Astrocyte of the spinal cord (primary cell): Measurements from ENCODE around the gene GPHA2.
A peak's percentile ranks its signal among the peaks of the same experiment; 100 is the strongest.

Experiments used
- DNase-seq: peaks from one replicate; pipeline ENCODE4 v3.0.0; 2011; ENCODE audit warnings: low read depth, low spot score
- H3K4me3 ChIP-seq: 2 replicates; pipeline ENCODE4 v1.5.1; 2011; ENCODE audit warnings: low read depth, mild to moderate bottlenecking, low read length, moderate library complexity
- in situ Hi-C: cut with HindIII; loops from 2 replicates; pipeline ENCODE4 v1.10.0; 2017; ENCODE audit warnings: low sequenced_read_pairs
- TF ChIP-seq, protein P1 (sequence below): IDR thresholded peaks from 2 replicates; pipeline ENCODE4 v1.5.1; 2012; ENCODE audit warnings: low read depth, mild to moderate bottlenecking, low read length, inconsistent platforms

The GPHA2 gene

DNA sequence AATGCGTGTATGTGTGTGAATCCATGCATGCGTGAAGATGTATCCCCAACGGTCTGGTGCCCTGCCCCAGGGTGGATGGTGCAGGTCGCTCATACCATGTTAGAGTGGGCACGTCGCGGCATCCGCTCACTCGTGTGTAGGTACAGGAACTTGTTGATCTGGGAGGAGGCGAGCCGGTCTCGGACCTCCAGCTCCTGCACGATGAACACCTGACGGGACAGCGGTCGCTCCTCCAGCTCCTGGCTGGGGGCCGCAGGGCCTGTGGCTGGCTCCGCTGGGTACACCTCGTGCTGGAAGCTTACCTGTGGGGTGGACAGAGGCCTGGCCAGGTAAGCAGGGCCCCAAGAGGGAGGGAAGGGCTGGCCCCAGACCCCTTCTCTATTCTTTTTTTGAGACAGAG, 37.2 kb downstream of the GPHA2 start:
- H3K4me3 ChIP-seq, result no peak overlapping the region
- in situ Hi-C loops, result loop anchor here (10.0 kb wide), 1 partner anchor 54 kb away; the partner anchor contains the start of gene CDC42BPG
- DNase-seq, result no peak
- TF ChIP-seq, protein P1, sequence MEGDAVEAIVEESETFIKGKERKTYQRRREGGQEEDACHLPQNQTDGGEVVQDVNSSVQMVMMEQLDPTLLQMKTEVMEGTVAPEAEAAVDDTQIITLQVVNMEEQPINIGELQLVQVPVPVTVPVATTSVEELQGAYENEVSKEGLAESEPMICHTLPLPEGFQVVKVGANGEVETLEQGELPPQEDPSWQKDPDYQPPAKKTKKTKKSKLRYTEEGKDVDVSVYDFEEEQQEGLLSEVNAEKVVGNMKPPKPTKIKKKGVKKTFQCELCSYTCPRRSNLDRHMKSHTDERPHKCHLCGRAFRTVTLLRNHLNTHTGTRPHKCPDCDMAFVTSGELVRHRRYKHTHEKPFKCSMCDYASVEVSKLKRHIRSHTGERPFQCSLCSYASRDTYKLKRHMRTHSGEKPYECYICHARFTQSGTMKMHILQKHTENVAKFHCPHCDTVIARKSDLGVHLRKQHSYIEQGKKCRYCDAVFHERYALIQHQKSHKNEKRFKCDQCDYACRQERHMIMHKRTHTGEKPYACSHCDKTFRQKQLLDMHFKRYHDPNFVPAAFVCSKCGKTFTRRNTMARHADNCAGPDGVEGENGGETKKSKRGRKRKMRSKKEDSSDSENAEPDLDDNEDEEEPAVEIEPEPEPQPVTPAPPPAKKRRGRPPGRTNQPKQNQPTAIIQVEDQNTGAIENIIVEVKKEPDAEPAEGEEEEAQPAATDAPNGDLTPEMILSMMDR, result no peak

DNA sequence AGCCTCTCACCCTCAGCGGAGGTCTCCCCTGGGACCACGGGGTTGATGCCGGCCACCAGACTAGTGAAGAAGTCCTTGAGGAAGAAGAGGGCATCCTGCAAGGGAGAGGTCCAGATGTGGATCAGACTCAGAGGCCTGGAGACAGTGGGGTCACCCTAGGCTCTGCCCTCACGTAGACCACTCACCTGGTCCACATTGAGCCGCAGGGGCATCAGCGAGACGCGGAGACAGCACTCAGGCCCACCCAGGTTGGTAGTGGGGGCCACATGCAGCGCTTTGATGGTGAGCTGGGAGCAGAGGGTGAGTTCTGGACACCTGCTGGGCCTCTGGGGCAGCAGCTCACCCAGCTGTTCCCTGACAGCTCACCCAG, 37.6 kb downstream of the GPHA2 start:
- no peak overlapping the region for H3K4me3 ChIP-seq
- TF ChIP-seq, protein P1, result no peak
- in situ Hi-C loops, result loop anchor here (10.0 kb wide), 1 partner anchor 53 kb away; the partner anchor contains the start of gene CDC42BPG
- DNase-seq, result no peak

DNA sequence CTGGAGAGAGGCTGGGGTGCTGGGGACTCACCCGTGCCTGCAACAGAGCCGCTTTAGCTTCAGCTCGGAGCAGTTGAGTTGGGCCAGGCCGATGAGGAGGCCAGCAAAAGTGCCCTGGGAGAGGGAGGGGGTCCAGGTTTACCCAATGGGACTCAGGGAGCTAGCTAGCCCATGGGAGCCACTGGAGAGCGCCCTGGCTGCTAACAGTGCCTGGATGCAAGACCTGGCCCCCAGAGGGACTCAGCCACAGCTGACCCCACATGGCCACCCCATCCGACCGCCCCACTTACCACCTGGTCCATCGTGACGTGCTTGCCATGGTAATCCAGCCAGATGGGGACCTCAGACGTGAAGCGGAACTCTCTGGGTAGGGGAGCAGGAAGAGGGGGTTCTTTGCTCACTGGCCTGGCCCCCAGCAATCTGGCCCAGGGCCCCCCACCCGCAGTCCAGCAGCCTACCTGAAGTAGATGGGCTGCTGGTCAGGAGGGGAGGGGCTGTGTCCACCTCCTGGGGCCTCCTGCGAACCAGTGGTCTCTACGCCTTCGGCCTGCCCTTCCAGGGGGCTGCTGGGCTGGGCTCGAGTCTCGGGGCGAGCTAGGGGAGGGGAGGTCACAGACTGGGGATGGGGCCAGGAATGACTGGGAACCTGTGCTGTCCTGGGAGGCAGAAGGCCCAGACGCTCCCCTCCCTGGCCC, 38.2 kb downstream of the GPHA2 start:
- no peak overlapping the region for H3K4me3 ChIP-seq
- TF ChIP-seq, protein P1, result no peak
- in situ Hi-C loops, result loop anchor here (10.0 kb wide), 1 partner anchor 53 kb away; the partner anchor contains the start of gene CDC42BPG
- no peak for DNase-seq

DNA sequence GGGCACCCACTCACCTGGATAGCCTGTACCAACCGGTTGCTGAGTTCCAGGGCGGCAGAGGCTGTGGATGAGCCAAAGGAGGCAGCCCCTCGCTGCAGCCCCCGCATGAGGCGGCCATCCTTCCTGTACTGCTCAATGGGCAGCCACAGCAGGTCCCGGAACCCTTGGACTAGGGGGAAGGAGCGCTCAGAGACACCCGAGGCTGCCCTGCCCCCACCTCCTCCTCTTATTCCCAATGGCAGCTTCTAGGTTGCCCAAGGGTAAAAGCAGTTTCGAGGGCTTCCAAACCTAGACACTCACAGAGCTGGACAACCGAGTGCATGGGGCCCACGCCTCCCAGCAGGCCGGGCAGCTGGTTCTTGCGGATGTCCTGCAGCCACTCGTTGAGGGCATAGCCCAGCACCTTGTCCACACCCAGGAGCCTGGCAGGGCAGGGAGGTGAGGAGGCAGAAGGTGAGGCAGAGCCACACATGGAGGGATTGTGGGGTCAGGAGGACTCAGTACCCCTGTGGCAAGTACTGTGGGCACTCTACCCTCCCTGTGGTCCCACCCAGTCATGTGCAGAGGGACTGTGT, 39.2 kb downstream of the GPHA2 start:
- in situ Hi-C loops, result loop anchor here (10.0 kb wide), 1 partner anchor 52 kb away; the partner anchor contains the start of gene CDC42BPG
- H3K4me3 ChIP-seq, result no peak overlapping the region
- no peak for DNase-seq
- TF ChIP-seq, protein P1, result no peak

DNA sequence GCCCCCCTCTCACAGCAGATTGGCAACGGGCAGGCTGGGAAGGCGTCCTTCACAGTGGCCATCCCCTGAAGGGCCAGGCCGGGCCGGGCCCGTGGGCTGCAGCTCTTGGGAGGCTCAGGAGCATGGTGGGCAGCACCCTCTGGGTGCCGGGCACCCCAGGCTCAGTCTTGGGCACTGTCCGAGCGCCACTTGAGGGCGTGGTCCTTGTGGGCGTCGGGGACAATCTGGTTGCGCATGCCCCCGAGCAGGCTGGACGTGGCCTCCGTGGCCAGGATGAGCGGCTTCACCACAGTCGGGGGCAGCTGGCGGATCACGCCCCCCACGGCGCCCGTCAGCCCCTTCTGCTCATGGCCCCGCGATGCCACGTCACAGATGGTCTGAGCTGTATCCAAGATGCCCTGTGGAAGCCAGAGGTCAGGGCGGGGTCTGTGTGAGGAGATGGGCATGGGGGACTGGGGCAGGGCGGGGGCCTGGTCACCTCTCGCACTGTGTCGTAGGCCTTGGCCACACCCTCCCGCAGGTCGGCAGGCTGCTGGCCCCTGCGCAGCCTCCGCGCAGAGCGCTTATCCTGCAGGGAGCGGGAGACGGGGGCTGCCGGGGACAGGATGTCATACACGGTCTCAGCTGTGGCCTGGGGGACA, 40.8 kb downstream of the GPHA2 start:
- in situ Hi-C loops, result loop anchor here (10.0 kb wide), 1 partner anchor 50 kb away; the partner anchor contains the start of gene CDC42BPG
- DNase-seq, result no peak
- no peak overlapping the region for H3K4me3 ChIP-seq
- TF ChIP-seq, protein P1, result no peak

DNA sequence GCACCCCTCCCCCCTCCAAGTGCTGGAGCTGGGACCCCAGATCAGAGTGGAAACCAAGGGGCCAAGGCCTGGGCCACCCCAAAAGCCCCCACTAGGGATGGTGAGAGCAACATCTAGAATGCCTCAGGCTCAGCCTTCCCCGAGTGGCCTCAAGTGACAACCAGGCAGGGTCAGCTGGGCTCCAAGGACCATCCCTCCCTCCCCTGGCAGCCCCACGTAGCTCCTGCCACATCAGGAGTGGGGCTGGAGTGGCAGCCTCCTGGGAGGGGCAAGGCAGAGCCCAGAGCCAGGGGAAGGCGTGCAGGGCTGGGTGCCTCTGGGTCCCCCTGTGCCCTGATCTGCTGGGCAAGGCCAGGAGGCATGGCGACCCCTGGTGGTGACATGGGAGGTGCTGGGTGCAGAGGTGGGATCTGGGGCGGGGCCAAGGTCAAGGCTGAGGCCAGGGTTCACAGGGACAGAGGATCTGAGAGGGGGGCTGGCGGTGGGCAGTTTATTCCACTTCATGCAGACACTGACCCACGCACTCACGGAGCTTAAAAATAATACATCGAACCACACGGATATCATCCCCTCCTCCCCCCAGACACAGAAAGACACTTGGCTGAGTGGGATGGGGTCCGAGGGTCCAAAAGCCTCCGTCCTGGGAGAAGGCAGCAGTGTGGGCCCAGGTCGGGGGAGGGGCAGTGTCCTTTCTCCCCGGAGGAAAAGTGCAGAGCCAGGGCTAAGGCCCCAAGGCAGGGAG, 41.5 kb downstream of the GPHA2 start:
- in situ Hi-C loops, result loop anchor here (10.0 kb wide), 1 partner anchor 49 kb away; the partner anchor contains the start of gene CDC42BPG
- peak; percentile 39 for DNase-seq
- TF ChIP-seq, protein P1, result peak; percentile 91
- H3K4me3 ChIP-seq, result no peak overlapping the region
